Fibroblast of skin of left biceps (primary cell): Measurements from ENCODE around the gene PTPRF.
"Not testable (repeated sequence)": the region's sequence is repeated elsewhere in the genome, so short reads cannot be mapped to it uniquely, and the experiment has no call there.

Experiments
- DNase-seq, 2 experiments: peaks; one replicate each; pipeline ENCODE4 v3.0.0-alpha.2; 2013; ENCODE audit warnings: low read depth in 2 of 2

PTPRF gene

GRCh38 chr1:43530483-43531106 is at the start of gene PTPRF:
Gene PTPRF, plus strand, starts transcription at chr1:43530883. Its CDS starts 14,193 bp downstream, at chr1:43545076.
- no peak for DNase-seq

GRCh38 chr1:43481491-43481890 is 49.2 kb upstream of the PTPRF start:
- peak; percentile 47 to 57 for DNase-seq

- no peak for DNase-seq
Observed at GRCh38 chr1:43482215-43482614, 48.5 kb upstream of the PTPRF start.

GRCh38 chr1:43484367-43484766 is 46.3 kb upstream of the PTPRF start:
- DNase-seq, result peak in 1 of 2 experiments; percentile 23

- DNase-seq, result no peak
Observed at GRCh38 chr1:43488165-43488564, 42.5 kb upstream of the PTPRF start.

- DNase-seq, result no peak
Observed at GRCh38 chr1:43491061-43491460, 39.6 kb upstream of the PTPRF start.

GRCh38 chr1:43492826-43493225 is 37.9 kb upstream of the PTPRF start:
- no peak for DNase-seq

GRCh38 chr1:43493661-43494450 is 36.8 kb upstream of the PTPRF start:
- DNase-seq, result no peak

- no peak for DNase-seq
Observed at GRCh38 chr1:43495204-43495603, 35.5 kb upstream of the PTPRF start.

- no peak for DNase-seq
Observed at GRCh38 chr1:43499898-43500297, 30.8 kb upstream of the PTPRF start.

- not testable (repeated sequence) for DNase-seq
Observed at GRCh38 chr1:43501806-43502205, 28.9 kb upstream of the PTPRF start.

- DNase-seq, result no peak
Observed at GRCh38 chr1:43503534-43503933, 27.1 kb upstream of the PTPRF start.

GRCh38 chr1:43505077-43505780 is 25.5 kb upstream of the PTPRF start:
- no peak for DNase-seq

GRCh38 chr1:43506233-43506632 is 24.4 kb upstream of the PTPRF start:
- DNase-seq, result no peak

- no peak for DNase-seq
Observed at GRCh38 chr1:43507296-43508295, 23.1 kb upstream of the PTPRF start.

- no peak for DNase-seq
Observed at GRCh38 chr1:43509007-43509739, 21.5 kb upstream of the PTPRF start.

GRCh38 chr1:43509740-43510375 is 20.8 kb upstream of the PTPRF start:
- DNase-seq, result no peak

- DNase-seq, result no peak
Observed at GRCh38 chr1:43510621-43511020, 20.1 kb upstream of the PTPRF start.

GRCh38 chr1:43511394-43511793 is 19.3 kb upstream of the PTPRF start:
- no peak for DNase-seq

GRCh38 chr1:43512133-43512532 is 18.6 kb upstream of the PTPRF start:
- no peak for DNase-seq
